GM19025 (cell line): ENCODE results near the gene IFNA5.
A peak's percentile ranks its signal among the peaks of the same experiment; 100 is the strongest.

Experiments
- ATAC-seq: cut with Tn5 transposase; IDR thresholded peaks from one replicate; pipeline ENCODE4 v1.9.1; 2021; ENCODE audit warnings: mild to moderate bottlenecking, low read depth, moderate library complexity; ENCODE audit not compliant: unreplicated experiment

The IFNA5 gene

GRCh38 chr9:21305213-21305612 lies at the start of gene IFNA5:
Gene IFNA5 (minus strand): TSS chr9:21305313. CDS start chr9:21305256, 57 bp downstream.
- no peak for ATAC-seq

GRCh38 chr9:21350787-21351186 lies 45.7 kb upstream of the IFNA5 start, which contains the start of gene IFNA6:
Gene IFNA6 (minus strand): TSS chr9:21350887. CDS start chr9:21350887, 0 bp downstream.
- no peak for ATAC-seq

DNA sequence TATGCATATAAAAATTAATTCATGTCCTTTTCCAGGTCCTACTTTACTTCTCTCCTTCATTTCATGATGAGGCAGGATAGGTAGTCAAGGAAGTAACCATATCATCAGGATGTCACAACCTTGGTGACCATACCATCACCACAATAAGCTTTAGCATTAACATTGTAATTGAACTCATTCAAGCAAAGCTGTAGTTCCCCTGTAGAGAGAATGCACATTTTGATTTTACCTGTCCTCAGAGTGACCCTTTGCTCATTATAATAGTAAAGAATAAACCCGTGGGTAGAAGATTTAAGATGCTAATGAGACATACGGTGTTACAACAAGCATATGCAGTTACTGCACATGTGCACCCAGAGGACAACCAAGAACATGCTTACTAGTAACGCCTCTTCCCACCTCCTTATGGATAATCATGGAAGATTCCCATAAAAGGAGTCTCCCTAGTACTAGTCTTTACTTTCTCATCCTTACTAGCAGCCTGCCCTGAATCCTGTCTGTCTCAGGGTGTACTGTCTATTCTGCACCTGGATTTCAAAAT lies 43.4 kb upstream of the IFNA5 start:
- ATAC-seq: no peak

DNA sequence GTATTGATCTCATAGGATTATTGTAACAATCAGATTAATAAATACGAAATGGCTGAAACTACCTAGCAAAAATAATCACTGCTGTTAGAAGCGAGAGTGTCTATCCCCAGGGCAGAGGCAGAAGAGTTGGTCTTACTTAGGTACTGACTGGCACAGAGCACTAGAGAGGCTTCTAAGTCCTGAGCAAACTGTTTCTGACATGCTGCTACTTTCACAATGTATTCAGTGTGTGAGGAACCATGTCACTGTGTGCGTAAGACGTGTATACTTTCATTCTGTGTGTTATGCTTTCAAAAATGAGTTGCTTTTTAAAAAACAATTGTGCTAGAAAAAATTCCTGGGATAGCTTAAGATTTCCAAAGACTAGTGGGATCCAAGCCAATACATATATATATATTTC lies 35.6 kb upstream of the IFNA5 start:
- ATAC-seq: no peak

DNA sequence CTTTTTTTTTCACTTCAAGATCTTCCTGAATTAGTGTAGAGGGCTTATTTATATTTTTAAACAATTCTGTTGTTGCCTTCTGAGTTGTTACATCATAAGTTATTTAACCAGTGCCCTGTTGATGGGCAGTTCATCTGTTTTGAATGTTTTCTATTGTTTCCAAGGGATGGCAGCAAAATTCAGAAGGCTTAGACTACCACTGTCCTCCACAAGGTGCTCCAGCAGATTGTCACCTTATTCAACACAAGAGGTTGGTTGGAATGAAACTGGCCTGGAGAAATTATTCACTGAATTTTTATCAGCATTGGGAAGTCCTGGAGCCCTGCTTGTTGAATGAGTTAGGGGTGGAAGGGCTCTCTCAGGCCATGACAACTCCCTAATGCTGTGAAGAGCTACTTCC lies 31.3 kb upstream of the IFNA5 start:
- ATAC-seq: no peak

- peak; percentile 90 for ATAC-seq
Observed at GRCh38 chr9:21334701-21335632, 29.9 kb upstream of the IFNA5 start, which contains the start of gene KLHL9. Gene KLHL9 (minus strand): TSS chr9:21335404. CDS start chr9:21334859, 545 bp downstream.

DNA sequence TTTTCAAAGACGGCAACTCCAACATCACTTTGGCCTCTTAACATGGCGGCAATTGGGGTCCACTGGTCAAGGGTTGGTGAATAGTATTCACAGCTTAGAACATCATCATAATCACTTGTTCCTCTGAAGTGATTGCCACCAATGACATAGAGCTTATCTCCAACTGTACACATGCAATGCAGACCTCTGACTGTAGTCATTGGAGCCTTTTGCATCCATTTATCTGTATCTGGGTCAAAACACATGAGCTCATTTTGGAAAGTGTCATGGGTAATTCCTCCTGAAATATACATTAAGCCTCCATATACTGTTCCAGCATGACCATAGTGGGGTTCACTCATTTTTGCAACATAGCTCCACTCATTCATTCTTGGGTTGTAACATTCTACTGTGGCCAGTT lies 28.1 kb upstream of the IFNA5 start:
- ATAC-seq: no peak

- no peak for ATAC-seq
Observed at GRCh38 chr9:21331676-21332402, 26.7 kb upstream of the IFNA5 start.

DNA sequence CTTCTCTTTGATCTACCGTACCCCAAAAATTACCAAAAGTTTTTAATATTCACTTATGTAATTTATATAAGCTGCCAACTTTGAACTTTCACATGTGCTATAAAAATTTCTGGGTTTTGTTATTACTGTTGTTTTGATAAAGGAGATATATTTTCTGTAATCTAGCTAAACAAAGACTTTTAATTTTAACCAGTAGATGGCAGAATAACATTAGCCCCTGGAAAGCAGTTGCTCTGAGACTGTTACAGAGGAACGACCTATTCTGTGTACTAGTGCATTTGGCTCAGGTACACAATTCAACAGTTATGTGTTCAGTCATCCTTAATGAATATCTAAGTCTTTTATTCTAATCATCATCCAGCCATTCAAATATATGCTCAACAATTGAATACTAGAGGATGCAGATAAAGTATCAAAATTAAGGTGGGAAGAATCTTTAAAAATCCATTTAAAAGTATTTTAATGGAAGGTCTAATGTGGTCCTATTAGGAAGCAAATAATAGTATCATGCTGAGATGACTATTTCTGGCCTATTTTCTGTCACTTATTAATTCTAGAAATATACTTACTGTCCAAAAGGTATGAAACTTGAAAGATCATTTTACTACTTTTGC lies 21.5 kb upstream of the IFNA5 start:
- ATAC-seq: no peak

- no peak for ATAC-seq
Observed at GRCh38 chr9:21324047-21324446, 18.9 kb upstream of the IFNA5 start.

DNA sequence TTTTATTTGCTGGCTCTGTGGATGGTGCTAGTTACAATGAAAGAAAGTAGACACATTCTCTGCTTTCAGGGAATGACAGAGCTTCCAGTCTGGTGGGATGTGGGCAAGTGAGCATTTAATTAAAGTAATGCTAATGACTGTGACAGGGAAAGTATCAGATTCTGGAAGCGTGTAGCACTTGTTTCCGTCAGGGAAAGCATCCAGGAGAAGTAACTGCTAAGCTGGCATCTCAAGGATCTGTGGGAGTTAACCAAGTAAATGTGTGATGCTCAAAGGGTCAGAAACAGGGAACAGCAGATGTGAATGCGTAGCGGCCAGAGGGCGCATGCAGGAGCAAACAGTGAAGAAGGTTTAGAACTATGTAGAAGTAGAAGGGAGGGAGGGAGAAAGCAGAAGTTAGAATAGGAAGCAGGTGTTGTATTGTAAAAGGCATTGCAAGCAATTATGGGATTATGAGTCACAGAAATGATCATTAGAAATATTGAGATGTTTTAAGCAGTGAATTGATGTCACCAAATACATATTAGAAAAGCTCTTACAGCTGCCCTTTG lies 17.9 kb upstream of the IFNA5 start:
- ATAC-seq: no peak

GRCh38 chr9:21320465-21320864 lies 15.4 kb upstream of the IFNA5 start:
- ATAC-seq: no peak

GRCh38 chr9:21317956-21318923 lies 13.1 kb upstream of the IFNA5 start:
- ATAC-seq: no peak

- no peak for ATAC-seq
Observed at GRCh38 chr9:21316860-21317259, 11.7 kb upstream of the IFNA5 start.

DNA sequence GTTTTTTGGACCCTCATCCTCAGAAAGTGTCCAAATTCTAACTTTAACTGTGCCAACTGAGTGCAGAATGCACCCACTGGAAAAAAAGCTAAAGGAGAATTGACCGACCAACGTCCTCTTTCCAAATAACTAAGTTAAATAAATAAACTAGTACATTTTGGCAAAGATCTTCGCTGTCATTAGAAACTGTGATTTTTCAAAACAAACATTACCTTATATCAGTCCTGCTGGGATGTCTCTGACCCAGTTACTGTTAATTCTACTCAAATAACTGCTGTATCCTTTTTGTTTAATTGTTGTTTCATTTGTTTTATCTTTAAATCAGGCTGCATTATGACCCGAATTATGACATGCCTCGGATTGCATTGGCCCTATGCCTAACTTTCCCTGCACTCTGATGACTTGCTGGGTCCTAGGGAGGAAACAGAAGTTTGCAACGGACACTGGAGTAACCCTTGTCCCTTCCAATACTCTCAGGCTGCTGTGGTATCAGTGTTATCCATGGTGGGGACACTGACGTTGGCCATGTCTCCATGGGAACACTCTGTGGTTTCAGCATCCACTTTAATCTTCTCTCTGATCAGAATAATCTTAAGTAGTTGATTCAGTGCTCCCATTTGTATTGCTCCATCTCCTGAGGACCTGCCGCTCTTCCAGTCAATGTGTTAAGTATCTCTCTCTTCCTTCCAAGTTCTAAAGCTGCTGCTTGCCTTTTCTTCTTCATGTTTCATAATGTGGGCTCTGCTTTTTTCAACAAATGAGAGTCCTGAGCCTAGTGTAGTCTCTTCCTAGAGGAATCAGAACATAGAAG lies 11.1 kb upstream of the IFNA5 start:
- ATAC-seq: no peak

- ATAC-seq: no peak
Observed at GRCh38 chr9:21314152-21314551, 9.0 kb upstream of the IFNA5 start.

- no peak for ATAC-seq
Observed at GRCh38 chr9:21311889-21312288, 6.8 kb upstream of the IFNA5 start.

- ATAC-seq: no peak
Observed at GRCh38 chr9:21295992-21296391, 9.1 kb downstream of the IFNA5 start.
